ENCODE measurements around the gene PPP6R2. TPM values are rescaled to one million over a fixed set of nuclear protein-coding genes. Genes with fewer than 3 reads are reported as not detected.

PPP6R2 gene
- total and polyA plus RNA-seq, 9 of the 15 experiments (the other 6 are each of a cell fraction or from before 2014, with no cell fraction given), result 0.32 to 39.8 (median 21.4) TPM

DNA sequence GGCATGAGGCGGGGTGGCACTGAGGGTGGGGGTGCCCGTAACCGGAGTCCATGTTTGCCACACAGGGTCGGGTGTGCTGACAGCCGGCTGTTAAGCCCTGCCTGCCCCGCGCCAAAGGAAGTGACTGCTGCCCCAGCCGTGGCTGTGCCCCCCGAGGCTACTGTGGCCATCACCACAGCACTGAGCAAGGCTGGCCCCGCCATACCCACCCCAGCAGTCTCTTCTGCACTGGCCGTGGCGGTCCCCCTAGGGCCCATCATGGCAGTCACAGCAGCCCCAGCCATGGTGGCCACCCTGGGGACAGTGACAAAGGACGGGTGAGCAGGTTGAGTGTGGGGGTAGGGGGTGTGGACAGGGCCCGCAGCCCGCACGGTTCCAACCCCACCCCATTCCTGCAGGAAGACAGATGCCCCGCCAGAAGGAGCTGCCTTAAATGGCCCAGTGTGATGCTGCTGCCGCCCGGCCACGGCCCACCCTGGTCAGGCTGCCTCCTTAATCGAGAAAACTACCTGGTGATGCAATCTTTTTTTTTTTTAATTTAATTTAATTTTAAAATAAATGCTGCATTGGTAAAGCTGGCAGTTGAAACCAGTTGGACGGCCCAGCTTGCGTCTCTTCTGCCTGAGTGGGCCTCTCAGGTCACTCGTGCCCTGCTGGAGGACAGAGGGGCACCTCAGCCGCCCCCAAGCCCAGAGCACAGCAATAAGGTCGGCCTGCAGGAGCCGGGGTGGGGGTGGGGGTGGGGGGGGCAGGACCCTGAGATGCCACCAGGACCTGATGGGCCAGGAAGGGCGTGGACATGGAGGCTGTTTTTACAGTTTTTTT lies 100.9 kb downstream of the PPP6R2 start (continued):
- TF ChIP-seq, protein P1, sequence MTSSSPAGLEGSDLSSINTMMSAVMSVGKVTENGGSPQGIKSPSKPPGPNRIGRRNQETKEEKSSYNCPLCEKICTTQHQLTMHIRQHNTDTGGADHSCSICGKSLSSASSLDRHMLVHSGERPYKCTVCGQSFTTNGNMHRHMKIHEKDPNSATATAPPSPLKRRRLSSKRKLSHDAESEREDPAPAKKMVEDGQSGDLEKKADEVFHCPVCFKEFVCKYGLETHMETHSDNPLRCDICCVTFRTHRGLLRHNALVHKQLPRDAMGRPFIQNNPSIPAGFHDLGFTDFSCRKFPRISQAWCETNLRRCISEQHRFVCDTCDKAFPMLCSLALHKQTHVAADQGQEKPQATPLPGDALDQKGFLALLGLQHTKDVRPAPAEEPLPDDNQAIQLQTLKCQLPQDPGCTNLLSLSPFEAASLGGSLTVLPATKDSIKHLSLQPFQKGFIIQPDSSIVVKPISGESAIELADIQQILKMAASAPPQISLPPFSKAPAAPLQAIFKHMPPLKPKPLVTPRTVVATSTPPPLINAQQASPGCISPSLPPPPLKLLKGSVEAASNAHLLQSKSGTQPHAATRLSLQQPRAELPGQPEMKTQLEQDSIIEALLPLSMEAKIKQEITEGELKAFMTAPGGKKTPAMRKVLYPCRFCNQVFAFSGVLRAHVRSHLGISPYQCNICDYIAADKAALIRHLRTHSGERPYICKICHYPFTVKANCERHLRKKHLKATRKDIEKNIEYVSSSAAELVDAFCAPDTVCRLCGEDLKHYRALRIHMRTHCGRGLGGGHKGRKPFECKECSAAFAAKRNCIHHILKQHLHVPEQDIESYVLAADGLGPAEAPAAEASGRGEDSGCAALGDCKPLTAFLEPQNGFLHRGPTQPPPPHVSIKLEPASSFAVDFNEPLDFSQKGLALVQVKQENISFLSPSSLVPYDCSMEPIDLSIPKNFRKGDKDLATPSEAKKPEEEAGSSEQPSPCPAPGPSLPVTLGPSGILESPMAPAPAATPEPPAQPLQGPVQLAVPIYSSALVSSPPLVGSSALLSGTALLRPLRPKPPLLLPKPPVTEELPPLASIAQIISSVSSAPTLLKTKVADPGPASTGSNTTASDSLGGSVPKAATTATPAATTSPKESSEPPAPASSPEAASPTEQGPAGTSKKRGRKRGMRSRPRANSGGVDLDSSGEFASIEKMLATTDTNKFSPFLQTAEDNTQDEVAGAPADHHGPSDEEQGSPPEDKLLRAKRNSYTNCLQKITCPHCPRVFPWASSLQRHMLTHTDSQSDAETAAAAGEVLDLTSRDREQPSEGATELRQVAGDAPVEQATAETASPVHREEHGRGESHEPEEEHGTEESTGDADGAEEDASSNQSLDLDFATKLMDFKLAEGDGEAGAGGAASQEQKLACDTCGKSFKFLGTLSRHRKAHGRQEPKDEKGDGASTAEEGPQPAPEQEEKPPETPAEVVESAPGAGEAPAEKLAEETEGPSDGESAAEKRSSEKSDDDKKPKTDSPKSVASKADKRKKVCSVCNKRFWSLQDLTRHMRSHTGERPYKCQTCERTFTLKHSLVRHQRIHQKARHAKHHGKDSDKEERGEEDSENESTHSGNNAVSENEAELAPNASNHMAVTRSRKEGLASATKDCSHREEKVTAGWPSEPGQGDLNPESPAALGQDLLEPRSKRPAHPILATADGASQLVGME (CRISPR knock-in tag; IDR thresholded peaks at IDR 0.05), result no peak
- no peak for TF ChIP-seq NBN (IDR thresholded peaks at IDR 0.05; ENCODE audit: low read depth)
- TF ChIP-seq TCF7L2 (IDR thresholded peaks at IDR 0.05; ENCODE audit: low read depth, low read length), result no peak
- TF ChIP-seq, protein P2, sequence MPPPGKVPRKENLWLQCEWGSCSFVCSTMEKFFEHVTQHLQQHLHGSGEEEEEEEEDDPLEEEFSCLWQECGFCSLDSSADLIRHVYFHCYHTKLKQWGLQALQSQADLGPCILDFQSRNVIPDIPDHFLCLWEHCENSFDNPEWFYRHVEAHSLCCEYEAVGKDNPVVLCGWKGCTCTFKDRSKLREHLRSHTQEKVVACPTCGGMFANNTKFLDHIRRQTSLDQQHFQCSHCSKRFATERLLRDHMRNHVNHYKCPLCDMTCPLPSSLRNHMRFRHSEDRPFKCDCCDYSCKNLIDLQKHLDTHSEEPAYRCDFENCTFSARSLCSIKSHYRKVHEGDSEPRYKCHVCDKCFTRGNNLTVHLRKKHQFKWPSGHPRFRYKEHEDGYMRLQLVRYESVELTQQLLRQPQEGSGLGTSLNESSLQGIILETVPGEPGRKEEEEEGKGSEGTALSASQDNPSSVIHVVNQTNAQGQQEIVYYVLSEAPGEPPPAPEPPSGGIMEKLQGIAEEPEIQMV (tag; conservative IDR thresholded peaks at IDR 0.05; ENCODE audit: low read depth), result no peak
- no peak for TF ChIP-seq SAFB2 (IDR thresholded peaks at IDR 0.05; ENCODE audit: borderline replicate concordance, low read depth, low read length, severe bottlenecking)
- TF ChIP-seq ZNF507 (tag; conservative IDR thresholded peaks at IDR 0.05), result no peak
- TF ChIP-seq CHCHD3 (CRISPR knock-in tag; IDR thresholded peaks at IDR 0.05), result no peak
- TF ChIP-seq CREBBP (IDR thresholded peaks at IDR 0.05; ENCODE audit: low read depth, low read length), result no peak
- TF ChIP-seq, protein P3, sequence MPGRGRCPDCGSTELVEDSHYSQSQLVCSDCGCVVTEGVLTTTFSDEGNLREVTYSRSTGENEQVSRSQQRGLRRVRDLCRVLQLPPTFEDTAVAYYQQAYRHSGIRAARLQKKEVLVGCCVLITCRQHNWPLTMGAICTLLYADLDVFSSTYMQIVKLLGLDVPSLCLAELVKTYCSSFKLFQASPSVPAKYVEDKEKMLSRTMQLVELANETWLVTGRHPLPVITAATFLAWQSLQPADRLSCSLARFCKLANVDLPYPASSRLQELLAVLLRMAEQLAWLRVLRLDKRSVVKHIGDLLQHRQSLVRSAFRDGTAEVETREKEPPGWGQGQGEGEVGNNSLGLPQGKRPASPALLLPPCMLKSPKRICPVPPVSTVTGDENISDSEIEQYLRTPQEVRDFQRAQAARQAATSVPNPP (IDR thresholded peaks at IDR 0.05; ENCODE audit: borderline replicate concordance, insufficient read depth, insufficient read length), result no peak
- no peak for TF ChIP-seq CBFB (CRISPR knock-in tag; IDR thresholded peaks at IDR 0.05)
- TF ChIP-seq, protein P4, sequence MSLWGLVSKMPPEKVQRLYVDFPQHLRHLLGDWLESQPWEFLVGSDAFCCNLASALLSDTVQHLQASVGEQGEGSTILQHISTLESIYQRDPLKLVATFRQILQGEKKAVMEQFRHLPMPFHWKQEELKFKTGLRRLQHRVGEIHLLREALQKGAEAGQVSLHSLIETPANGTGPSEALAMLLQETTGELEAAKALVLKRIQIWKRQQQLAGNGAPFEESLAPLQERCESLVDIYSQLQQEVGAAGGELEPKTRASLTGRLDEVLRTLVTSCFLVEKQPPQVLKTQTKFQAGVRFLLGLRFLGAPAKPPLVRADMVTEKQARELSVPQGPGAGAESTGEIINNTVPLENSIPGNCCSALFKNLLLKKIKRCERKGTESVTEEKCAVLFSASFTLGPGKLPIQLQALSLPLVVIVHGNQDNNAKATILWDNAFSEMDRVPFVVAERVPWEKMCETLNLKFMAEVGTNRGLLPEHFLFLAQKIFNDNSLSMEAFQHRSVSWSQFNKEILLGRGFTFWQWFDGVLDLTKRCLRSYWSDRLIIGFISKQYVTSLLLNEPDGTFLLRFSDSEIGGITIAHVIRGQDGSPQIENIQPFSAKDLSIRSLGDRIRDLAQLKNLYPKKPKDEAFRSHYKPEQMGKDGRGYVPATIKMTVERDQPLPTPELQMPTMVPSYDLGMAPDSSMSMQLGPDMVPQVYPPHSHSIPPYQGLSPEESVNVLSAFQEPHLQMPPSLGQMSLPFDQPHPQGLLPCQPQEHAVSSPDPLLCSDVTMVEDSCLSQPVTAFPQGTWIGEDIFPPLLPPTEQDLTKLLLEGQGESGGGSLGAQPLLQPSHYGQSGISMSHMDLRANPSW (CRISPR knock-in tag; IDR thresholded peaks at IDR 0.05), result no peak
- TF ChIP-seq ZNF184 (CRISPR knock-in tag; IDR thresholded peaks at IDR 0.05), result no peak
- TF ChIP-seq MECOM (CRISPR knock-in tag; IDR thresholded peaks at IDR 0.05), result no peak
- TF ChIP-seq, protein P5, sequence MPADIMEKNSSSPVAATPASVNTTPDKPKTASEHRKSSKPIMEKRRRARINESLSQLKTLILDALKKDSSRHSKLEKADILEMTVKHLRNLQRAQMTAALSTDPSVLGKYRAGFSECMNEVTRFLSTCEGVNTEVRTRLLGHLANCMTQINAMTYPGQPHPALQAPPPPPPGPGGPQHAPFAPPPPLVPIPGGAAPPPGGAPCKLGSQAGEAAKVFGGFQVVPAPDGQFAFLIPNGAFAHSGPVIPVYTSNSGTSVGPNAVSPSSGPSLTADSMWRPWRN (IDR thresholded peaks at IDR 0.05; ENCODE audit: low read depth), result no peak
- no peak for TF ChIP-seq PHF8 (IDR thresholded peaks at IDR 0.05; ENCODE audit: borderline replicate concordance, low read length)
